GM04504 (cell line): ENCODE results near the gene GAS2L2.
"Not testable (repeated sequence)": the region's sequence is repeated elsewhere in the genome, so short reads cannot be mapped to it uniquely, and the experiment has no call there.

Experiments
- DNase-seq: peaks from one replicate; pipeline ENCODE4 v3.0.0-alpha.2; 2012; ENCODE audit warnings: low read depth

GAS2L2 gene

DNA sequence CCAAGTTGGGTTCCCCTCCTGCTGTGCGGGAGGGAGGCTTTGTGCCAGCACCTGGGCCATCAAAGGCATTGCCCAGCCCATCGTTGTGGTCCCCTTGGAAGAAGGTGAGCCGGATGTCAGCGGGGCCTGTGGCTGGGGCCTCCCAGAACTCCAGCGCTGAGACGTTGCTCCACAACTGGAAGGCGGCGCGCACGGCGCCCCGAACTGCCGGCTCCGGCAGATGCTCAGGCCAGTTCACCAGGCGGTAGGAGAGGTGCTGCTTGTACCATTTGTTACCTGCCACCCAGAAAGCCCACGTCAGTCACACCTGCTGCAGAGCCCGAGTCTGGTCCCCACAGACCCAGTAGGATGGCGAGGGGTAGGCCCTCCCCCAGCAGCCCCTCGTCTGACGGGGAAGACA lies 20.1 kb upstream of the GAS2L2 start:
- DNase-seq = no peak

GRCh38 chr17:35769895-35770486 lies 17.0 kb upstream of the GAS2L2 start:
- no peak for DNase-seq

DNA sequence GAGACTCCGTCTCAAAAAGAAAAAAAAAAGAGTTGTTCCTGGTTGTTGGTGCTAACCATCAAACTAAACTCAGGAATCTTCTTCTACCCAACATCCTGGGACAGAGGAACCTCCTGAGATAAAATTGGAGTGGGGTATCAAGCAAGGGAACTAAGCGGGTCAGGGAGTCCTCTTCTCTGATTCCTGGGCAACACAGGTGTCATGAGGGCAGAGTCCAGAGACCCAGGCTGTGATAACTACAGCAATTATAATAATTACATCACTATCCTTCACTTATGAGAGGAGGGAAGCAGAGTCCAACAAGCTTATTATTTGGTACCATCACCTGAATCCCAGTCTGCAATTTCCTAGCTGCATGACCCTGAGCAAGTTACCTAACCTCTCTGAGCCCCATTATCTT lies 15.8 kb upstream of the GAS2L2 start:
- DNase-seq = no peak

GRCh38 chr17:35766903-35767510 lies 14.0 kb upstream of the GAS2L2 start:
- DNase-seq = no peak

DNA sequence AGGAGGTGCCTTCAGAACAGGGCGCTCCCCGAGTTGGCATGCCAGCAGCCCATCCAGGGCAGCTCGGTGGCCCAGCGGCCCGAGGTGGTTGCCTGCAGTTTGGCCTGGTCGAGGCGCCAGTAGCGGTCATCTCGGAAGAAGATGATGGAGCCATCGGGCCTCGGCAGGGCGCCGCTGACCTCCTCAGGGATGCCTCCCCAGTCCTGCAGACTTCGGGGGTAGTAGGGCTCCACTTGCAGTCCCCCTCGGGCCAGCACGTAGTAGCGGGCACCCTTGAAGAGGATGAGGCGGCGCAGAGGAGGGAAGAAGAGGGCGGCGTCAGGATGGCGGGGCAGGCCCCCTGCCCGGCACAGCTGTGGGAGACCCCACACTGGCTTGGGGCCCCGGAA lies 13.4 kb upstream of the GAS2L2 start:
- DNase-seq = no peak

GRCh38 chr17:35765756-35766488 lies 12.9 kb upstream of the GAS2L2 start:
- DNase-seq = no peak

DNA sequence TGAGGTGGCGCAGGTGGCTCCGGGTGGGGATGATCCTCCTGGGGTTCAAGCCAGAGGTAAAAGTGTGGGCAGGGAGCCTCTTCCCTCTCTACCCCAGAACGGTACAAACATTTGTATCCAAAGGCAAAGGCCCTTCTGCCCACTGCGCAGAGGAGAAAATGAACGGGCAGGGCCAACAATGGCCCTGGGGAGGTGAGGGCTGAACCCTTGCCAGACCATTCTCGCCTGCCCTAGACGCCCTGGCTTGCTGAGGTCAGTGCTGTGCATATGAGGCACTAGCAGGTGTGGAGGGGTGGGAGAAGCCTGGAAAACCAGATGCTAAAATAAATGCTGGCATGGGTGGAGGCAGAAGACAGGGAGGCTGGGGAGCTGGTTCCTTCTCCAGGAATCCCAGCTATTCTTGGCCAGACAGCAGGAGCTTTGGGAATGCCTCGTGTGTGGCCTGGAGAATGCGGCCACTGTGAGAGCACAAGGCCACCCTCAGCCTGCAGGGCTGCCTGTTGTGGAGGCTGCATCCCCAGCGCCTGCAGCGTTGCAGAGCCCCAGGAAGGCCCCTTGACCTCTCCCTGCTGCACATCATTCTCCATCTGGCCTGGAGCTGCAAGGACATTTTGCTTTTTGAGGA lies 12.2 kb upstream of the GAS2L2 start:
- DNase-seq = no peak

DNA sequence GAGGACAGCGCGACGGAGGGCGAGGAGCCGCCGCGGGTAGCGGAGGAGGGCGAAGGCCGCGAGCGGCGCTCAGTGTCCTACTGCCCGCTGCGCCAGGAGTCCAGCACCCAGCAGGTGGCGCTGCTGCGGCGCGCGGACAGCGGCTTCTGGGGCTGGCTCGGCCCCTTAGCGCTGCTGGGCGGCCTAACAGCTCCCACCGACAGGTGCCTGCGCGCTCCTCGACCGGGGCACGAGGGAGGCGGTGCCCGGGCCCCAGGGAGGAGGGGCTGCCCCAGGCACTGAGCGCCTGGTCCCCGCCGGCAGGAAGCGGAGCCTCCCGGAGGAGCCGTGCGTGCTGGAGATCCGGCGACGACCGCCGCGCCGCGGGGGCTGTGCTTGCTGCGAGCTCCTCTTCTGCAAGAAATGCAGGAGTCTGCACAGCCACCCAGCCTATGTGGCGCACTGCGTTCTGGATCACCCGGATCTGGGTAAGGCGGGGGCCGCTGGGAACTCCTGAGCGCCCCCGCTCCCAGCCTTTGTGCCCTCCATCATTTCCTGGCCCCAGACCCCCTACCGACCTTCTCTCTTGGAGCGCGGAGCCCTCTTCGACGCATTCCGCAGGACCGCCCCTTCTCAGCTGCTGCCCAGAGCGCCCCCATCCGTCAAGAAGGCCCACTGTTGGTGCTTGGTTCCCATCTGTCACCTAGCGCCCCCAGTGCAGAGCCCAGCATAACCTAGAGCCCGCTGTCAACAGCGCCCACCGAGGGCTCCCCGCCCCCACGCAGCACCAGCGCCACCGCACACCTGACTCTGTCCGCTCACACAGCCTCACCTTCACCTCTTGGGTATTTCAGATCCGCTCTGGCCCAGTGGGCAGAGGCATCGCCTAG lies 11.3 kb upstream of the GAS2L2 start:
- DNase-seq = peak; percentile 52

- DNase-seq = no peak
These were observed 10.7 kb upstream of the GAS2L2 start for GRCh38 chr17:35763767-35764122.

GRCh38 chr17:35761601-35762000 lies 8.6 kb upstream of the GAS2L2 start:
- DNase-seq = no peak

GRCh38 chr17:35760587-35760986 lies 7.5 kb upstream of the GAS2L2 start, which contains the start of gene C17orf50:
TSS of gene C17orf50 (plus strand) at chr17:35760887. CDS start at chr17:35760942, 55 bp downstream.
- DNase-seq = no peak

- no peak for DNase-seq
These were observed 4.2 kb upstream of the GAS2L2 start for GRCh38 chr17:35757243-35757642.

- DNase-seq = no peak
These were observed 568 bp downstream of the GAS2L2 start for GRCh38 chr17:35752471-35752870.

GRCh38 chr17:35751541-35751940 lies 1.5 kb downstream of the GAS2L2 start:
- not testable (repeated sequence) for DNase-seq

DNA sequence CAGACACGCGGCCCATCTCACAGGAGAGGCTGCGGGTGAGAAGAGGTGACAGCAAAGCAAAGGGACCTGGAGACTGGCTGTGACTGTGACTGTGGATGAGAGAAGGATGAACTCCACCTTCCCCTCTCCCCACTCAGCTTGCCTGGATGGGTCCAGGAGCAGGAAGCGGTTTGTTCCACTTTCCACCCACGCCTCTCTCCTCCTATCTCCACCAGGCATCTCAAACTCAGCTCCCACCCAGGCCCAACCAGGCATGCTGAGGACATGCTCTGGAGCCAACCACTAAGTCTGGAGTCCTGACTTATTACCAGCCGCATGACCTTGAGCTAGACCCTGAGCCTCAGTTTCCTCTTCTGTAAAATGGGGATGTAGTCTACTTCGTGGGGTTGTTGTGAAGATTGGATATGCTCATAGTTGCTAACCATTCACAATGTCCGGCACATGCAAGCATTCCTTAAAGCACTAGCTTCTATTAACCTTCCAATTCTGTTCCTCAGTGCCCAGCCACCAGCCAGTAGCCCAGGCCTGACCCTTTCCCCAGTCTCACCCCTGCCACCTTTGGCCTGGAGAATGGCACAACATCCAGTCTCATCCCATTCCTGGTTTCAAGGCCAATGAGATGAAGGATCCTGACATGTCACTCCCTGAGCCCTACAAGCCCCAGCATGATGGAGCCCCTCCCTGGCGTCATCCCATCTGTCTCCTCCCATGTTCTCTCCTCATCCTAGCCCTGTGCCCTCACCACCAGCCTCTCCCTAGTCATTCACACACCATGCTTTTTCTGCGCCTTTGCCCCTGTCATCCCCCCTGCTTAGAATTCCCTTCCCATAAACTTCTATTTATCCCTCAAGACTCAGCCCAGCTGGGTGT lies 2.3 kb downstream of the GAS2L2 start:
- DNase-seq = no peak

DNA sequence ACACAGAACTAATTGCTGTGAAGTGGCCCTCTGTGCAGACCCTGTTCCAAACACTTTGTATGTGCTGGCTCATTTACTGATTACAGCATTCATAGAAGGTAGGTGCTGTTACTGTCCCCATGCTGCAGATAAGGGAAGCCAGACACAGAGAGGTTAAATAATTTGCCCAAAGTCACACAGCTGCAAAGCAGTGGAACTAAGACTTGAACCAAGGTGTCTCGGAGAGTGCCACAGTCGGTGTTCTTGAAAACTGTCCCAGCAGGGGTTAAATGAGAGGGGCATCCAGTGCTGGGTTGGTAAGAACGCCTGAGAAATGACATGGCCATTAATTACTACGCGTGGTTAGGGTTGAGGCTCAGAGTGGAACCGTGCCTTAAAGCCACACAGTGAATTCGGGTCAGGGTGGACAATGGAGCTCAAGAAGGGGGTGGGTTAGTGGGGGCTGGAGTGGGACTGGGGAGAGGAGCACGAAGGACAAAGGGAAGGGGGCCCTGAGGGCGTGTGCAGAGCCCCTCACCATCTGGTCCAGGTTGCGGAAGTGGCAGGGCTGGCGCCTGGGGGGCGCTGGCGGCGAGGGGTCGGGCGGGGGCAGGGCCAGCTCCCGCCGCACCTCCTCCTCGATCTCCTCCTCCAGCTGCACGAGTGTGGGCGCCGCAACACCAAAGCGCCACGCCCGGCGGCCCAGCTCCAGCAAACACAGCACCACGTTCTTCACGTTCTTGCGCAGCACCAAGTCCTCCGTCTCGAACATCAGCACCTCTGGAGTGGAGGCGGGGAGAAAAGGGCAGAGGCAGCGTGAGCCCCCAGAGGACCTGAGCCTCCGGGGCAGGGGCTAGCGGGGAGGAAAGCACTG lies 3.3 kb downstream of the GAS2L2 start:
- DNase-seq = no peak

DNA sequence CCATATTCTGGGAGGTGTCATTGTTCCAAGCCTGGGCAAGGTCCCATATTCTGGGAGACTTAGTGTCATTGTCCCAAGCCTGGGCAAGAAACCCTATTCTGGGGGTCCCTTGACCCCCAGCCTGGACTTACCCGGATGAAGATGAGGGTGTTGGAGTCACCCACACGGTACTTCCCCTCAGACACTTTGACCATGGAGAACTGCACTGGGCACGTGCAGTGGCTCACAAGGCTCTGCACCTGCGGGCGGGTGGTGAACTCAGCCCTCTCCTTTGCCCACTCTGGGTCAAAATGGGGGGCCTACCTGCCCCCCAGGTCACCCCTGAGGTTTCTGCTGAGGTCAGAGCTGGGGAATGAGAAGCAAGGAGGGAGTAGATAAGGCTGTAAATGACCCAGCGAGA lies 4.1 kb downstream of the GAS2L2 start:
- no peak for DNase-seq

- DNase-seq = no peak
These were observed 4.6 kb downstream of the GAS2L2 start for GRCh38 chr17:35748341-35748841.

- peak; percentile 42 for DNase-seq
These were observed 5.5 kb downstream of the GAS2L2 start for GRCh38 chr17:35747540-35748017.
